ENCODE data around the gene MAMLD1.

Gene MAMLD1

DNA sequence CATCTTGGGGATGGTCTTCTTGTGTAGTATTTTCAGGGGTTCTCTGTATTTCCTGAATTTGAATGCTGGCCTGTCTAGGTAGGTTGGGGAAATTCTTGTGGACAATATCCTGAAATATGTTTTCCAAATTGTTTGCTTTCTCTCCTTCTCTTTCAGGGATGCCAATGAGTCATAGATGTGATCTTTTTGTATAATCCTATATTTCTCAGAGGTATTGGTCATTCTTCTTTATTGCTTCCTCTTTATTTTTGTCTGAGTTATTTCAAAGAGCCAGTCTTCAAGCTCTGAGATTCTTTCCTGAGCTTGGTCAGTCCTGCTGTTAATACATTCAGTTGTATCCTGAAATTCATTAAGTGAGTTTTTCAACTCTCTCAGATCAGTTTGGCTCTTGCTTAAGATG is 73.1 kb downstream of the MAMLD1 start (continued):
- TF ChIP-seq TCF4 (CRISPR knock-in tag; IDR thresholded peaks at IDR 0.05; ENCODE audit: borderline replicate concordance): no peak
- no peak for TF ChIP-seq ZFP30 (CRISPR knock-in tag; IDR thresholded peaks at IDR 0.05)
- no peak for TF ChIP-seq OSR1 (CRISPR knock-in tag; IDR thresholded peaks at IDR 0.05)
- TF ChIP-seq ARNTL (CRISPR knock-in tag; IDR thresholded peaks at IDR 0.05; ENCODE audit: borderline replicate concordance, low read depth): no peak

DNA sequence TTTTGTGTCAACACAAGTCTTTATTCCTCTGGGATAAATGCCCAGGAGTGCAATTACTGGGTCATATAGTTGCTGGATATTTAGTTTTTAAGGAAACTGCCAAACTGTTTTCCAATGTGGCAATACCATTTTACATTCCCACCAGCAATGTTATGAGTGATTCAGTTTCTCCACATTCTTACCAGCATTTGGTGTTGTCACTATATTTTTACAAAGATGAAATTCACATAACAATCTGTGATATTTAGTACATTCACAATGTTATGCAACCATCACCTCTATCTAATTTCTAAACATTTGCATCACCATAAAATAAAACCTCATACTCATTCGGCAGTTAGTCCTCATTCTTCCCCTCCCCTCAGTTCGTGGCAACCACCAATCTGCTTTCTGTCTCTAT is 75.0 kb downstream of the MAMLD1 start:
- ATAC-seq: no peak
- TF ChIP-seq ZC3H10 (CRISPR knock-in tag; IDR thresholded peaks at IDR 0.05): no peak
- TF ChIP-seq ZNF8 (CRISPR knock-in tag; IDR thresholded peaks at IDR 0.05): no peak
- TF ChIP-seq SNAI2 (CRISPR knock-in tag; IDR thresholded peaks at IDR 0.05): no peak
- TF ChIP-seq ESRRG (CRISPR knock-in tag; IDR thresholded peaks at IDR 0.05): no peak
- TF ChIP-seq TCF4 (CRISPR knock-in tag; IDR thresholded peaks at IDR 0.05; ENCODE audit: borderline replicate concordance): no peak
- no peak for TF ChIP-seq ISL1 (CRISPR knock-in tag; IDR thresholded peaks at IDR 0.05)
- TF ChIP-seq TOX (CRISPR knock-in tag; IDR thresholded peaks at IDR 0.05; ENCODE audit: borderline replicate concordance): no peak
- no peak for TF ChIP-seq PPARA (CRISPR knock-in tag; IDR thresholded peaks at IDR 0.05; ENCODE audit: borderline replicate concordance)

DNA sequence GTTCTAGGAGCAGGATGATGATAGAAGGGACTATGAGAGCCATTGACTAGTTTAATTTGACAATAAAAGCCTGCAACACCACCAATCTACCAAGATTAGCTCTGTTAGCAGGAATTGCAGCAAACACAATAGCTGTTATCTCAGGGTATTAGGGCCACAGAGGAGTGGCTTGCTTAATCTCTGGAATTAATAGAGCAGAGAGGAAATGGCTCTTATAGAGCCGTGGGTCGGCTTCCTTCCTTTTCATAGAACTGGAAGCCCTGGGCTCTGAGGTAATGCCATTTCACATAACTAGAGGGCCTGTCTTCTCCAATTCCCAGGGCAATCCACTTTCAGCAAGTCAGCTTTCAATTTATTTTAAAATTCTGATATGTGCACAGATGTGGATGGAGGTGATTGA is 83.0 kb downstream of the MAMLD1 start:
- TF ChIP-seq ZFP3 (CRISPR knock-in tag; IDR thresholded peaks at IDR 0.05): no peak
- TF ChIP-seq, protein P1, sequence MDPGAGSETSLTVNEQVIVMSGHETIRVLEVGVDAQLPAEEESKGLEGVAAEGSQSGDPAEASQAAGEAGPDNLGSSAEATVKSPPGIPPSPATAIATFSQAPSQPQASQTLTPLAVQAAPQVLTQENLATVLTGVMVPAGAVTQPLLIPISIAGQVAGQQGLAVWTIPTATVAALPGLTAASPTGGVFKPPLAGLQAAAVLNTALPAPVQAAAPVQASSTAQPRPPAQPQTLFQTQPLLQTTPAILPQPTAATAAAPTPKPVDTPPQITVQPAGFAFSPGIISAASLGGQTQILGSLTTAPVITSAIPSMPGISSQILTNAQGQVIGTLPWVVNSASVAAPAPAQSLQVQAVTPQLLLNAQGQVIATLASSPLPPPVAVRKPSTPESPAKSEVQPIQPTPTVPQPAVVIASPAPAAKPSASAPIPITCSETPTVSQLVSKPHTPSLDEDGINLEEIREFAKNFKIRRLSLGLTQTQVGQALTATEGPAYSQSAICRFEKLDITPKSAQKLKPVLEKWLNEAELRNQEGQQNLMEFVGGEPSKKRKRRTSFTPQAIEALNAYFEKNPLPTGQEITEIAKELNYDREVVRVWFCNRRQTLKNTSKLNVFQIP (CRISPR knock-in tag; IDR thresholded peaks at IDR 0.05; ENCODE audit: borderline replicate concordance, low read depth): no peak
- no peak for TF ChIP-seq OSR1 (CRISPR knock-in tag; IDR thresholded peaks at IDR 0.05)
- TF ChIP-seq ZNF70 (CRISPR knock-in tag; IDR thresholded peaks at IDR 0.05): no peak
- no peak for ATAC-seq

DNA sequence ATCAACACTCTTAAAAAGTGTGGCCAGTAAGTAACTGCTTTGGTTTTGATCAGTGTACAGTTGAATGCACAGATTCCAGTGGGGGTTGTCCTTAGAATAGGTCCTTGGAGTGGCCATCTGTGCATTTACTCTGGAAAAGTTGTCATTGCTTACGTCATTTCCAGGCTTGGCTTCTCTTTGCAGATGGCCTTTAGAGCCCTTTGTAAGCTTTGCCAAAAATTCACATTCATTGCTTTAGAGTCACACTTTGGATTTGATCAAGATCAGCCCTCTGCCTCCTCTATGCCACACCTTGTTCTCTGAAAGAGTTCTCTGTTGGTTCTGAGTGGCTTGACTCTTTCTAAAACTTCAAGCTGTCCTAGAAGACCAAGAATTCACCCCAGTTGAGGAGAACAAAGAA is 83.9 kb downstream of the MAMLD1 start:
- TF ChIP-seq, protein P2, sequence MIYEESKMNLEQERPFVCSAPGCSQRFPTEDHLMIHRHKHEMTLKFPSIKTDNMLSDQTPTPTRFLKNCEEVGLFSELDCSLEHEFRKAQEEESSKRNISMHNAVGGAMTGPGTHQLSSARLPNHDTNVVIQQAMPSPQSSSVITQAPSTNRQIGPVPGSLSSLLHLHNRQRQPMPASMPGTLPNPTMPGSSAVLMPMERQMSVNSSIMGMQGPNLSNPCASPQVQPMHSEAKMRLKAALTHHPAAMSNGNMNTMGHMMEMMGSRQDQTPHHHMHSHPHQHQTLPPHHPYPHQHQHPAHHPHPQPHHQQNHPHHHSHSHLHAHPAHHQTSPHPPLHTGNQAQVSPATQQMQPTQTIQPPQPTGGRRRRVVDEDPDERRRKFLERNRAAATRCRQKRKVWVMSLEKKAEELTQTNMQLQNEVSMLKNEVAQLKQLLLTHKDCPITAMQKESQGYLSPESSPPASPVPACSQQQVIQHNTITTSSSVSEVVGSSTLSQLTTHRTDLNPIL (CRISPR knock-in tag; IDR thresholded peaks at IDR 0.05; ENCODE audit: low read depth): no peak
- TF ChIP-seq BACH2 (CRISPR knock-in tag; IDR thresholded peaks at IDR 0.05; ENCODE audit: borderline replicate concordance) (no peak), ZFP3 (CRISPR knock-in tag; IDR thresholded peaks at IDR 0.05) (no peak), ZNF70 (CRISPR knock-in tag; IDR thresholded peaks at IDR 0.05) (no peak), ISL1 (CRISPR knock-in tag; IDR thresholded peaks at IDR 0.05) (no peak), SNAI2 (CRISPR knock-in tag; IDR thresholded peaks at IDR 0.05) (no peak), TOX (CRISPR knock-in tag; IDR thresholded peaks at IDR 0.05; ENCODE audit: borderline replicate concordance) (no peak), TCF4 (CRISPR knock-in tag; IDR thresholded peaks at IDR 0.05; ENCODE audit: borderline replicate concordance) (no peak), PPARA (CRISPR knock-in tag; IDR thresholded peaks at IDR 0.05; ENCODE audit: borderline replicate concordance) (no peak), RARB (CRISPR knock-in tag; IDR thresholded peaks at IDR 0.05) (no peak), ZC3H10 (CRISPR knock-in tag; IDR thresholded peaks at IDR 0.05) (no peak)
- TF ChIP-seq, protein P1 (CRISPR knock-in tag; IDR thresholded peaks at IDR 0.05; ENCODE audit: borderline replicate concordance, low read depth): no peak
- TF ChIP-seq, protein P3, sequence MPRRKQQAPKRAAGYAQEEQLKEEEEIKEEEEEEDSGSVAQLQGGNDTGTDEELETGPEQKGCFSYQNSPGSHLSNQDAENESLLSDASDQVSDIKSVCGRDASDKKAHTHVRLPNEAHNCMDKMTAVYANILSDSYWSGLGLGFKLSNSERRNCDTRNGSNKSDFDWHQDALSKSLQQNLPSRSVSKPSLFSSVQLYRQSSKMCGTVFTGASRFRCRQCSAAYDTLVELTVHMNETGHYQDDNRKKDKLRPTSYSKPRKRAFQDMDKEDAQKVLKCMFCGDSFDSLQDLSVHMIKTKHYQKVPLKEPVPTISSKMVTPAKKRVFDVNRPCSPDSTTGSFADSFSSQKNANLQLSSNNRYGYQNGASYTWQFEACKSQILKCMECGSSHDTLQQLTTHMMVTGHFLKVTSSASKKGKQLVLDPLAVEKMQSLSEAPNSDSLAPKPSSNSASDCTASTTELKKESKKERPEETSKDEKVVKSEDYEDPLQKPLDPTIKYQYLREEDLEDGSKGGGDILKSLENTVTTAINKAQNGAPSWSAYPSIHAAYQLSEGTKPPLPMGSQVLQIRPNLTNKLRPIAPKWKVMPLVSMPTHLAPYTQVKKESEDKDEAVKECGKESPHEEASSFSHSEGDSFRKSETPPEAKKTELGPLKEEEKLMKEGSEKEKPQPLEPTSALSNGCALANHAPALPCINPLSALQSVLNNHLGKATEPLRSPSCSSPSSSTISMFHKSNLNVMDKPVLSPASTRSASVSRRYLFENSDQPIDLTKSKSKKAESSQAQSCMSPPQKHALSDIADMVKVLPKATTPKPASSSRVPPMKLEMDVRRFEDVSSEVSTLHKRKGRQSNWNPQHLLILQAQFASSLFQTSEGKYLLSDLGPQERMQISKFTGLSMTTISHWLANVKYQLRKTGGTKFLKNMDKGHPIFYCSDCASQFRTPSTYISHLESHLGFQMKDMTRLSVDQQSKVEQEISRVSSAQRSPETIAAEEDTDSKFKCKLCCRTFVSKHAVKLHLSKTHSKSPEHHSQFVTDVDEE (CRISPR knock-in tag; IDR thresholded peaks at IDR 0.05): no peak
- ATAC-seq: no peak

DNA sequence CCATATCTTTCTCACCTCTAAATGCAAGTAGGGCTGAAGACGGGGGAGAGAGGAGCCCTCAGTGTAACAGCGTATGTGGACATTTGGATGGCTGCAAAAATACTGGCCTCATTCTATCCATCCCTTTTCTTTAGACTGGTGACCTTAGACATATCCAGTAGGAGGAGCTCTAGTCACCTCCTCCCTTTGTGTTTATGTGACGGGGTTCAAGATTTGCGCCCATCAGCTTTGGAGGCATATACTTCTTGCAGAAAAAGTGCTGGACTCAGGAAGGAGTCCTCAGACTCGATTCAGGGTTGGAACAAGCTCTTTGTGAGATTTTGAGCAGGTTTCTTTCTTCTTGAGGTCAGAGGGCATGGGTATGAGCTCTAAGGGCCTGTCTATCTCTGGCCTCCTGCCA is 86.2 kb downstream of the MAMLD1 start:
- peak; percentile 34; the same call in 1 of the 3 replicates for ATAC-seq
- TF ChIP-seq TOX (CRISPR knock-in tag; IDR thresholded peaks at IDR 0.05; ENCODE audit: borderline replicate concordance): no peak
- TF ChIP-seq ZFP30 (CRISPR knock-in tag; IDR thresholded peaks at IDR 0.05): no peak
- no peak for TF ChIP-seq PPARA (CRISPR knock-in tag; IDR thresholded peaks at IDR 0.05; ENCODE audit: borderline replicate concordance)
- no peak for TF ChIP-seq ZFP3 (CRISPR knock-in tag; IDR thresholded peaks at IDR 0.05)
- TF ChIP-seq, protein P3 (CRISPR knock-in tag; IDR thresholded peaks at IDR 0.05): no peak
- TF ChIP-seq SNAI2 (CRISPR knock-in tag; IDR thresholded peaks at IDR 0.05): no peak
- TF ChIP-seq, protein P4, sequence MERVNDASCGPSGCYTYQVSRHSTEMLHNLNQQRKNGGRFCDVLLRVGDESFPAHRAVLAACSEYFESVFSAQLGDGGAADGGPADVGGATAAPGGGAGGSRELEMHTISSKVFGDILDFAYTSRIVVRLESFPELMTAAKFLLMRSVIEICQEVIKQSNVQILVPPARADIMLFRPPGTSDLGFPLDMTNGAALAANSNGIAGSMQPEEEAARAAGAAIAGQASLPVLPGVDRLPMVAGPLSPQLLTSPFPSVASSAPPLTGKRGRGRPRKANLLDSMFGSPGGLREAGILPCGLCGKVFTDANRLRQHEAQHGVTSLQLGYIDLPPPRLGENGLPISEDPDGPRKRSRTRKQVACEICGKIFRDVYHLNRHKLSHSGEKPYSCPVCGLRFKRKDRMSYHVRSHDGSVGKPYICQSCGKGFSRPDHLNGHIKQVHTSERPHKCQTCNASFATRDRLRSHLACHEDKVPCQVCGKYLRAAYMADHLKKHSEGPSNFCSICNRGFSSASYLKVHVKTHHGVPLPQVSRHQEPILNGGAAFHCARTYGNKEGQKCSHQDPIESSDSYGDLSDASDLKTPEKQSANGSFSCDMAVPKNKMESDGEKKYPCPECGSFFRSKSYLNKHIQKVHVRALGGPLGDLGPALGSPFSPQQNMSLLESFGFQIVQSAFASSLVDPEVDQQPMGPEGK (CRISPR knock-in tag; IDR thresholded peaks at IDR 0.05; ENCODE audit: borderline replicate concordance): no peak
- TF ChIP-seq OSR1 (CRISPR knock-in tag; IDR thresholded peaks at IDR 0.05): no peak
- no peak for TF ChIP-seq CSDC2 (CRISPR knock-in tag; IDR thresholded peaks at IDR 0.05)
- no peak for TF ChIP-seq ESRRG (CRISPR knock-in tag; IDR thresholded peaks at IDR 0.05)
- TF ChIP-seq ZNF70 (CRISPR knock-in tag; IDR thresholded peaks at IDR 0.05): no peak
